ENCODE measurements around the gene NR2C1. TPM values are rescaled to one million over a fixed set of nuclear protein-coding genes. Genes with fewer than 3 reads are reported as not detected.
"Not testable (repeated sequence)": the region's sequence is repeated elsewhere in the genome, so short reads cannot be mapped to it uniquely, and the experiment has no call there.

Gene NR2C1
- total RNA-seq, 1 experiment from 2014 or later: 33.7 TPM

- Histone ChIP-seq H4K20me1 (ENCODE audit: insufficient read depth) (no peaks in the 10 kb centered on the region), H3K4me1 (ENCODE audit: control insufficient read depth in 1 of 2, insufficient read depth in 2 of 2, low read length in 2 of 2) (peaks cover 17 to 43% of the 10 kb centered on the region in 2 experiments), H3K4me2 (ENCODE audit: low read length) (no peak overlapping the region), H2AFZ (ENCODE audit: low read depth, low read length, poor library complexity, severe bottlenecking) (no peak overlapping the region), H3K9me2 (ENCODE audit: insufficient read depth) (no peaks in the 10 kb centered on the region), H3K9me3 (ENCODE audit: control insufficient read depth in 1 of 2, insufficient read depth in 1 of 2, low read depth in 1 of 2, low read length in 2 of 2) (no peaks in the 10 kb centered on the region), H3K36me3 (ENCODE audit: control insufficient read depth in 1 of 2, insufficient read depth in 2 of 2, low read length in 2 of 2) (no peaks in the 10 kb centered on the region; a peak in 1 of 4 replicates), H3K4me3 (replicated peaks in 1 of 2; ENCODE audit: low read depth in 1 of 2, low read length in 2 of 2) (no peak overlapping the region), H3K9ac (ENCODE audit: low read length) (no peak overlapping the region), H3K27me3 (ENCODE audit: insufficient read depth, low read length) (no peaks in the 10 kb centered on the region), H3K79me2 (ENCODE audit: insufficient read depth, low read length) (no peaks in the 10 kb centered on the region), H3K27ac (ENCODE audit: low read depth, low read length) (no peak overlapping the region)
- RAD21 ChIA-PET (ENCODE audit: low non-redundant PET in 1 of 2, low total read pairs in 2 of 2, uncharacterized antibody in 2 of 2, unreplicated experiment in 2 of 2): no interaction called here
- CTCF ChIA-PET: no interaction called here
- TF ChIP-seq ELF1 (IDR thresholded peaks at IDR 0.05; ENCODE audit: borderline replicate concordance, low read depth) (no peak), EZH2phosphoT487 (IDR thresholded peaks at IDR 0.05; ENCODE audit: borderline replicate concordance) (no peak), SP1 (IDR thresholded peaks at IDR 0.05; ENCODE audit: low read depth) (no peak), POLR2A (IDR thresholded peaks at IDR 0.05; ENCODE audit: borderline replicate concordance, extremely low read depth, insufficient read depth, insufficient read length) (no peak), RAD21 (IDR thresholded peaks at IDR 0.05; ENCODE audit: low read depth) (no peak), EGR1 (IDR thresholded peaks at IDR 0.05; ENCODE audit: low read depth) (no peak), CBX3 (IDR thresholded peaks at IDR 0.05; ENCODE audit: low read depth) (no peak), REST (IDR thresholded peaks at IDR 0.05; ENCODE audit: low read depth) (no peak), YY1 (IDR thresholded peaks at IDR 0.05; ENCODE audit: extremely low read depth, insufficient replicate concordance, low read depth, low read length) (no peak), SRF (IDR thresholded peaks at IDR 0.05; ENCODE audit: low read depth) (no peak)
- TF ChIP-seq, protein P1, sequence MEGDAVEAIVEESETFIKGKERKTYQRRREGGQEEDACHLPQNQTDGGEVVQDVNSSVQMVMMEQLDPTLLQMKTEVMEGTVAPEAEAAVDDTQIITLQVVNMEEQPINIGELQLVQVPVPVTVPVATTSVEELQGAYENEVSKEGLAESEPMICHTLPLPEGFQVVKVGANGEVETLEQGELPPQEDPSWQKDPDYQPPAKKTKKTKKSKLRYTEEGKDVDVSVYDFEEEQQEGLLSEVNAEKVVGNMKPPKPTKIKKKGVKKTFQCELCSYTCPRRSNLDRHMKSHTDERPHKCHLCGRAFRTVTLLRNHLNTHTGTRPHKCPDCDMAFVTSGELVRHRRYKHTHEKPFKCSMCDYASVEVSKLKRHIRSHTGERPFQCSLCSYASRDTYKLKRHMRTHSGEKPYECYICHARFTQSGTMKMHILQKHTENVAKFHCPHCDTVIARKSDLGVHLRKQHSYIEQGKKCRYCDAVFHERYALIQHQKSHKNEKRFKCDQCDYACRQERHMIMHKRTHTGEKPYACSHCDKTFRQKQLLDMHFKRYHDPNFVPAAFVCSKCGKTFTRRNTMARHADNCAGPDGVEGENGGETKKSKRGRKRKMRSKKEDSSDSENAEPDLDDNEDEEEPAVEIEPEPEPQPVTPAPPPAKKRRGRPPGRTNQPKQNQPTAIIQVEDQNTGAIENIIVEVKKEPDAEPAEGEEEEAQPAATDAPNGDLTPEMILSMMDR (IDR thresholded peaks at IDR 0.05 in 2 of 3, conservative IDR thresholded peaks at IDR 0.05 in 1 of 3; ENCODE audit: borderline replicate concordance in 1 of 3, insufficient read depth in 1 of 3, low read depth in 2 of 3, low read length in 2 of 3): no peak
- ATAC-seq: no peak
- DNase-seq (ENCODE audit: low read depth, low spot score): no peak
- POLR2A ChIA-PET: no interaction called here
- no TSS peak for BruUV-seq (replicated peaks)
- intact Hi-C loops (cut with micrococcal nuclease): no loop called here
Measured at GRCh38 chr12:95096378-95096777, 23.0 kb upstream of the NR2C1 start.

DNA sequence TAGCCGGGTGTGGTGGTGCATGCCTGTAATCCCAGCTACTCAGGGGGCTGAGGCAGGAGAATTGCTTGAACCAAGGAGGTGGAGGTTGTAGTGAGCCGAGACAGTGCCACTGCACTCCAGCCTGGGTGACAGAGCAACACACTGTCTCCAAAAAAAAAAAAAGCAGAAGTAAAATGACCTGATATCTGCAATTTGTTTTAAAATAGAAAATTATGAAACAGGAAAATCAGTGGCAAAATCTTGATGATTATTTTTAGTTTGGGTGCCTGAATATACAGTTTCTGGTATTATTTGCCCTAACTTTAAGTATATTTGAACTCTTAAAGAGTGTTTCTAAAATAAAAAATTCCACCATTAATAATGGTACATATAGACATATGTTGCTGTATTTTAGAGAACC is 22.4 kb upstream of the NR2C1 start:
- H3K36me3 ChIP-seq (ENCODE audit: control insufficient read depth in 1 of 2, insufficient read depth in 2 of 2, low read length in 2 of 2); CTCF ChIA-PET; H3K9me2 ChIP-seq (ENCODE audit: insufficient read depth); H4K20me1 ChIP-seq (ENCODE audit: insufficient read depth); H3K4me2 ChIP-seq (ENCODE audit: low read length); H3K4me3 ChIP-seq (replicated peaks in 1 of 2; ENCODE audit: low read depth in 1 of 2, low read length in 2 of 2); RAD21 ChIA-PET (ENCODE audit: low non-redundant PET in 1 of 2, low total read pairs in 2 of 2, uncharacterized antibody in 2 of 2, unreplicated experiment in 2 of 2); ATAC-seq; intact Hi-C loops (cut with micrococcal nuclease); H3K9ac ChIP-seq (ENCODE audit: low read length); H3K27ac ChIP-seq (ENCODE audit: low read depth, low read length); BruUV-seq (replicated peaks); POLR2A ChIA-PET; H3K79me2 ChIP-seq (ENCODE audit: insufficient read depth, low read length); H3K9me3 ChIP-seq (ENCODE audit: control insufficient read depth in 1 of 2, insufficient read depth in 1 of 2, low read depth in 1 of 2, low read length in 2 of 2); DNase-seq (ENCODE audit: low read depth, low spot score); H2AFZ ChIP-seq (ENCODE audit: low read depth, low read length, poor library complexity, severe bottlenecking); H3K27me3 ChIP-seq (ENCODE audit: insufficient read depth, low read length): not testable (repeated sequence)
- peaks cover 15 to 39% of the 10 kb centered on the region in 2 experiments for H3K4me1 ChIP-seq (ENCODE audit: control insufficient read depth in 1 of 2, insufficient read depth in 2 of 2, low read length in 2 of 2)
